Panc1 (cell line): ENCODE measurements around the gene BMP8B. TPM values are rescaled to one million over a fixed set of nuclear protein-coding genes. Genes with fewer than 3 reads are reported as not detected.

Experiments used
- ATAC-seq: fragments of 200-7000 bp; cut with Tn5 transposase; 2 replicates; pipeline ENCODE4 v1.9.1; 2020; ENCODE audit warnings: mild to moderate bottlenecking, moderate library complexity
- BruUV-seq: library from RNA; stranded (reverse); fragments of 400-500 nt; replicated peaks from 2 replicates; lab custom pipeline; 2021; lab: Mats Ljungman, UMichigan
- CTCF ChIA-PET: fragments of 300-600 bp; sonication (Branson Sonifier 250); formaldehyde crosslinking; loops from one replicate; lab custom pipeline; 2022; ENCODE audit warnings: antibody characterized with exemption; lab: Charles Lee
- POLR2A ChIA-PET: fragments of 300-600 bp; sonication (Branson Sonifier 250); formaldehyde crosslinking; loops from one replicate; lab custom pipeline; 2022; ENCODE audit warnings: antibody characterized with exemption; lab: Charles Lee
- DNase-seq: peaks from one replicate; pipeline ENCODE4 v3.0.0-alpha.2; 2010; ENCODE audit warnings: low read depth, low spot score
- H3K27ac ChIP-seq: 2 replicates; pipeline ENCODE4 v1.5.1; 2011; ENCODE audit warnings: mild to moderate bottlenecking, low read length, inconsistent platforms
- H3K27me3 ChIP-seq: fragments of 200-500 bp; sonication (Bioruptor generic); 2 replicates; pipeline ENCODE4 v1.6.0; 2014; ENCODE audit warnings: low read length, inconsistent platforms; ENCODE audit not compliant: control insufficient read depth, insufficient read depth
- H3K36me3 ChIP-seq: fragments of 200-500 bp; sonication (Bioruptor generic); 2 replicates; pipeline ENCODE4 v1.5.1; 2014; ENCODE audit warnings: inconsistent platforms, mild to moderate bottlenecking, low read length, moderate library complexity; ENCODE audit not compliant: control insufficient read depth, insufficient read depth
- H3K4me1 ChIP-seq: 2 replicates; pipeline ENCODE4 v1.5.1; 2011; ENCODE audit warnings: inconsistent platforms, mild to moderate bottlenecking, low read length, moderate library complexity; ENCODE audit not compliant: control insufficient read depth, insufficient read depth
- H3K4me3 ChIP-seq, 2 experiments: 2 replicates each; pipeline ENCODE4 v1.5.1; 2011 to 2012; ENCODE audit warnings: low read depth in 2 of 2, low read length in 2 of 2, mild to moderate bottlenecking in 2 of 2, inconsistent platforms in 1 of 2, moderate library complexity in 1 of 2
- H3K9me3 ChIP-seq: fragments of 200-500 bp; sonication (Bioruptor generic); 2 replicates; pipeline ENCODE4 v1.5.1; 2014; ENCODE audit warnings: low read depth, mild to moderate bottlenecking, inconsistent platforms, low read length, moderate library complexity; ENCODE audit not compliant: control insufficient read depth, insufficient read depth
- POLR2AphosphoS5 ChIP-seq: IDR thresholded peaks from 2 replicates; pipeline ENCODE4 v1.6.1; 2012; ENCODE audit warnings: mild to moderate bottlenecking, low read depth, low read length, moderate library complexity
- SIN3A ChIP-seq: IDR thresholded peaks from 2 replicates; pipeline ENCODE4 v1.6.1; 2012; ENCODE audit warnings: low read depth, mild to moderate bottlenecking, low read length, moderate library complexity, borderline replicate concordance; ENCODE audit not compliant: insufficient read depth
- TCF7L2 ChIP-seq: IDR thresholded peaks from 2 replicates; pipeline ENCODE4 v1.6.1; 2011; ENCODE audit warnings: mild to moderate bottlenecking, low read depth, low read length, inconsistent platforms
- in situ Hi-C: cut with HindIII; loops from 2 replicates; pipeline ENCODE4 v1.10.0; 2016; ENCODE audit warnings: low sequenced_read_pairs, low pct_unique_long_range_greater_than_20kb
- intact Hi-C: fragments of 100-400 bp; cut with micrococcal nuclease; formaldehyde crosslinking; loops from one replicate; pipeline ENCODE4 v1.10.0; 2022; ENCODE audit not compliant: unreplicated experiment
- total RNA-seq: library from RNA; stranded (reverse); gene quantifications from one replicate; pipeline ENCODE4 v1.2.1, GENCODE V29; 2021; ENCODE audit not compliant: unreplicated experiment
- TF ChIP-seq, protein P1 (sequence below): fragments of 450-650 bp; IDR thresholded peaks from 2 replicates; pipeline ENCODE4 v1.5.1; 2017; ENCODE audit warnings: mild to moderate bottlenecking
- TF ChIP-seq, protein P2 (sequence below), 2 experiments: IDR thresholded peaks; 2 replicates each; pipeline ENCODE4 v1.6.1; 2011 to 2012; ENCODE audit warnings: low read depth in 2 of 2, control low read depth in 1 of 2, low read length in 1 of 2, mild to moderate bottlenecking in 1 of 2, moderate library complexity in 1 of 2; ENCODE audit not compliant: insufficient read depth in 1 of 2

The BMP8B gene
- total RNA-seq, 1 experiment from 2014 or later: 3.7 TPM

DNA sequence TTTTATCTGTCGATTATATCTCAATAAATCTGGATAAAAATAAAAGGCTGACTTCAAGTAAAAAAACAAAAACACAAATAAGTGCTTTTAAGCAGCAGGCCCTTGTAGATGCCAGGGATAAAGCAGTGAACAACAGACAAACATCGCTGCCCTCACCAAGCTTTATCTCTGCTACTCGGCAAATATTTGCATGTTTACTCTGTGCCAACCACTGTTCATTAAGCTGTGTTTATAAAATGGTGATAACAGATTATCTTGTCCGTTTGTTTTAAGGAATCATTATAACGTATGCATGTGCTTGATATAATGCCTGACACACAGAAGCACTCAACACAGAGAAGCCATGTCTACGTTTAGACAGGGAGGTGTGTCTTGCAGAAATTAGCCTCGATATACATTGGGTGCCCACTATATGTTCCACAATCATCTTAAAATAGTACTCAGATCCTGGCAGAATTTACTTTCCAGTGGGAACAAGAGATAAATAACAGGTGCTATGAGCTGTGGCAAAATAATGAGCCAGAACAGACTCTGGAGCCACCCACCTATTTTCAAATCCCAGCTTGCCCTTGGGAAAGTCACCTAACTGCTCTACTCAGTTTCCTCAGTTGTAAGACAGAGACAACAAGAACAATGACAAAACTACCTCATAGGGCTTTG, 47.4 kb upstream of the BMP8B start:
- no peak for DNase-seq
- ATAC-seq: no peak
- POLR2A ChIA-PET: interaction anchor here (0.7 kb wide), 1 partner anchor 10 kb away, joined by 3 read pairs; no protein-coding TSS in a partner anchor
- Histone ChIP-seq H3K36me3 (peaks cover 11% of the 10 kb centered on the region; the same call in 1 of the 2 replicates), H3K27ac (no peak overlapping the region), H3K4me3 (no peak overlapping the region), H3K27me3 (no peaks in the 10 kb centered on the region), H3K4me1 (no peaks in the 10 kb centered on the region), H3K9me3 (no peaks in the 10 kb centered on the region)
- CTCF ChIA-PET: interaction anchor here (1.1 kb wide), 1 partner anchor 18 kb away, joined by 3 read pairs; no protein-coding TSS in a partner anchor
- intact Hi-C loops: no loop called here
- in situ Hi-C loops: no loop called here
- TF ChIP-seq, protein P1, sequence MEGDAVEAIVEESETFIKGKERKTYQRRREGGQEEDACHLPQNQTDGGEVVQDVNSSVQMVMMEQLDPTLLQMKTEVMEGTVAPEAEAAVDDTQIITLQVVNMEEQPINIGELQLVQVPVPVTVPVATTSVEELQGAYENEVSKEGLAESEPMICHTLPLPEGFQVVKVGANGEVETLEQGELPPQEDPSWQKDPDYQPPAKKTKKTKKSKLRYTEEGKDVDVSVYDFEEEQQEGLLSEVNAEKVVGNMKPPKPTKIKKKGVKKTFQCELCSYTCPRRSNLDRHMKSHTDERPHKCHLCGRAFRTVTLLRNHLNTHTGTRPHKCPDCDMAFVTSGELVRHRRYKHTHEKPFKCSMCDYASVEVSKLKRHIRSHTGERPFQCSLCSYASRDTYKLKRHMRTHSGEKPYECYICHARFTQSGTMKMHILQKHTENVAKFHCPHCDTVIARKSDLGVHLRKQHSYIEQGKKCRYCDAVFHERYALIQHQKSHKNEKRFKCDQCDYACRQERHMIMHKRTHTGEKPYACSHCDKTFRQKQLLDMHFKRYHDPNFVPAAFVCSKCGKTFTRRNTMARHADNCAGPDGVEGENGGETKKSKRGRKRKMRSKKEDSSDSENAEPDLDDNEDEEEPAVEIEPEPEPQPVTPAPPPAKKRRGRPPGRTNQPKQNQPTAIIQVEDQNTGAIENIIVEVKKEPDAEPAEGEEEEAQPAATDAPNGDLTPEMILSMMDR: no peak
- TF ChIP-seq TCF7L2 (no peak), POLR2AphosphoS5 (no peak), SIN3A (no peak)
- TF ChIP-seq, protein P2, sequence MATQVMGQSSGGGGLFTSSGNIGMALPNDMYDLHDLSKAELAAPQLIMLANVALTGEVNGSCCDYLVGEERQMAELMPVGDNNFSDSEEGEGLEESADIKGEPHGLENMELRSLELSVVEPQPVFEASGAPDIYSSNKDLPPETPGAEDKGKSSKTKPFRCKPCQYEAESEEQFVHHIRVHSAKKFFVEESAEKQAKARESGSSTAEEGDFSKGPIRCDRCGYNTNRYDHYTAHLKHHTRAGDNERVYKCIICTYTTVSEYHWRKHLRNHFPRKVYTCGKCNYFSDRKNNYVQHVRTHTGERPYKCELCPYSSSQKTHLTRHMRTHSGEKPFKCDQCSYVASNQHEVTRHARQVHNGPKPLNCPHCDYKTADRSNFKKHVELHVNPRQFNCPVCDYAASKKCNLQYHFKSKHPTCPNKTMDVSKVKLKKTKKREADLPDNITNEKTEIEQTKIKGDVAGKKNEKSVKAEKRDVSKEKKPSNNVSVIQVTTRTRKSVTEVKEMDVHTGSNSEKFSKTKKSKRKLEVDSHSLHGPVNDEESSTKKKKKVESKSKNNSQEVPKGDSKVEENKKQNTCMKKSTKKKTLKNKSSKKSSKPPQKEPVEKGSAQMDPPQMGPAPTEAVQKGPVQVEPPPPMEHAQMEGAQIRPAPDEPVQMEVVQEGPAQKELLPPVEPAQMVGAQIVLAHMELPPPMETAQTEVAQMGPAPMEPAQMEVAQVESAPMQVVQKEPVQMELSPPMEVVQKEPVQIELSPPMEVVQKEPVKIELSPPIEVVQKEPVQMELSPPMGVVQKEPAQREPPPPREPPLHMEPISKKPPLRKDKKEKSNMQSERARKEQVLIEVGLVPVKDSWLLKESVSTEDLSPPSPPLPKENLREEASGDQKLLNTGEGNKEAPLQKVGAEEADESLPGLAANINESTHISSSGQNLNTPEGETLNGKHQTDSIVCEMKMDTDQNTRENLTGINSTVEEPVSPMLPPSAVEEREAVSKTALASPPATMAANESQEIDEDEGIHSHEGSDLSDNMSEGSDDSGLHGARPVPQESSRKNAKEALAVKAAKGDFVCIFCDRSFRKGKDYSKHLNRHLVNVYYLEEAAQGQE (IDR thresholded peaks at IDR 0.05; ENCODE audit: insufficient read depth in 1 of 2, low read depth in 2 of 2, low read length in 1 of 2): no peak
- BruUV-seq: no TSS peak

DNA sequence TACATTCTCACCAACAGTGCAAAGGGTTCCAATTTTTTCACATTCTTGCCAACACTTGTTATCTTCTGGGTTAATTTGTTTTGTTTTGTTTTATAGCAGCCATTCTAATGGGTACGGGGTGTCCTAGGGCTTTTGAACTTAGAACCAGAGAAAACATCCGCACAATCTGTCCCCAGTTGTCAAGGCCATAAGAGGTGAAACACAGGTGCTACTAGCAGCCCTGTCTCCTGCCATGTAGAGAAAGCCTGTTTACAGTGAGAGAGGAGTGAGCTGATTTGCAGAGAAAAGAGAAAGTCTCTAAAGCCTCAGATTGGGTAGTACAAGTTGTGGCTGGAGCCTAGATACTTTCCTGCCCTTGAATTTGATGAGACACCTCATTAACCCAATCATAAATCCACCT, 46.4 kb upstream of the BMP8B start:
- intact Hi-C loops: no loop called here
- POLR2A ChIA-PET: no interaction called here
- ATAC-seq: no peak

More for the DNA sequence above, 46.4 kb upstream of the BMP8B start:
- no peaks in the 10 kb centered on the region for H3K27me3 ChIP-seq
- in situ Hi-C loops: no loop called here
- H3K9me3 ChIP-seq: no peaks in the 10 kb centered on the region
- no peak overlapping the region for H3K4me3 ChIP-seq
- H3K36me3 ChIP-seq: 0 out of 2 replicates have a peak, but pooled peaks cover 3% of the 10 kb centered on the region
- no peak overlapping the region for H3K27ac ChIP-seq
- TF ChIP-seq, protein P2 (IDR thresholded peaks at IDR 0.05; ENCODE audit: insufficient read depth in 1 of 2, low read depth in 2 of 2, low read length in 1 of 2): no peak
- no peak for TF ChIP-seq SIN3A
- TF ChIP-seq TCF7L2: no peak
- TF ChIP-seq POLR2AphosphoS5: no peak
- TF ChIP-seq, protein P1: no peak
- H3K4me1 ChIP-seq: no peaks in the 10 kb centered on the region
- BruUV-seq: no TSS peak
- DNase-seq: no peak
- CTCF ChIA-PET: no interaction called here
